Measurements from ENCODE around the gene TSPAN9. TPM values are rescaled to one million over a fixed set of nuclear protein-coding genes. Genes with fewer than 3 reads are reported as not detected.

The TSPAN9 gene
- total RNA-seq, 4 donors from 2014 or later, result 13.7 to 35.4 (median 26.7) TPM

DNA sequence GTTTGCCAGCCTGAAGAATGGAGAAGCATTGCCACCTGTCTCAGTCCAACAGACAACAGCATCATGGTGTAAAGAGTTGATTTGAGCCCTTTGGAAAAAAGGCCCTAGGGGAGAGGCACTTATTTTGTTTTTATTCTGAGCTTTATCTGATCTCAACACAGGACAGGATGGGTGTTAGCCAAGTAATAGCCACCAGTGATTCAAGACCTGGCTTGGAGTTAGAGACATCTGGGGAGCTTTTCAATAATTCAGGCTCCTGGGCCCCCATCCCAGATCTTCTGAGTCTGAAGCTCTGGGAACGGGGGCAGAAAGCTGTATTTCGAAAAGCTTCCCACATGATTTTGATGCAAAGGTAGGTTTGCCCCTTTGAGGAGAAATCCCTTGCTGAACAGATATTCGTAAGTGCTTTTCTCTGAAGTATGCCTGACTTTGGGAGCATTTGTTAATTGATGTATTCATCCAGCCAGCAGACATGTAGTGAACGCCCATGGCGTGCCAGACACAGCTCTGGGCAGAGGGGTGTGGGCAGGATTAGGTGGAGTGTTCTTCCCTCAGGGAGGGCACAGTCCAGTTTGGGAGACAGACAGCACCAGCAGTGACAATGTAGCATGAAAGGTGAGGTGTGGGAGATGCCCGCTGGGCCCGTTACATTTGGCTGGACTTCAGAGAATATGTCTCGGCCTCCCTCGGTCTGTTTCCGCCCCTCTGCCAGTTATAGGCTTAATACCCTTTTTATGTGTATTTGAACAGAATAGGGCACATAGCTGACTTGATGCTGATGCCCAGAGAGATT, 72.5 kb downstream of the TSPAN9 start:
- H3K4me1 ChIP-seq, result peaks cover 52 to 76% (median 60%) of the 10 kb centered on the region in 4 donors
- H3K27ac ChIP-seq (replicated peaks in 1 of 4), result peak overlapping the region in 1 of 4 donors; percentile 42
- intact Hi-C loops (cut with DNase I), result no loop called here
- H3K27me3 ChIP-seq, result no peaks in the 10 kb centered on the region
- WGBS, result 87% methylated on average over 10 of the region's 10 CpGs
- DNase-seq (ENCODE audit: extremely low spot score), result no peak
- H3K36me3 ChIP-seq, result no peaks in the 10 kb centered on the region
- no peaks in the 10 kb centered on the region for H3K9me3 ChIP-seq
- H3K4me3 ChIP-seq, result no peak overlapping the region
- TF ChIP-seq EP300 (IDR thresholded peaks at IDR 0.05) (no peak), POLR2A (IDR thresholded peaks at IDR 0.05; ENCODE audit: low read depth) (no peak), CTCF (IDR thresholded peaks at IDR 0.05) (no peak), POLR2AphosphoS5 (IDR thresholded peaks at IDR 0.05) (no peak)

GRCh38 chr12:3150308-3150670, 73.1 kb downstream of the TSPAN9 start:
- Histone ChIP-seq H3K27ac (replicated peaks in 1 of 4) (peak overlapping the region in 1 of 4 donors; percentile 42), H3K27me3 (no peaks in the 10 kb centered on the region), H3K4me1 (peaks cover 52 to 76% (median 55%) of the 10 kb centered on the region in 4 donors), H3K4me3 (no peak overlapping the region), H3K9me3 (no peaks in the 10 kb centered on the region), H3K36me3 (no peaks in the 10 kb centered on the region)
- intact Hi-C loops (cut with DNase I), result no loop called here
- no peak for DNase-seq (ENCODE audit: extremely low spot score)
- TF ChIP-seq EP300 (IDR thresholded peaks at IDR 0.05) (no peak), POLR2A (IDR thresholded peaks at IDR 0.05; ENCODE audit: low read depth) (no peak)
- WGBS, result 75% methylated on average over 5 of the region's 5 CpGs

- WGBS, result 45% methylated on average over 19 of the region's 19 CpGs
- no peak for TF ChIP-seq POLR2AphosphoS5 (IDR thresholded peaks at IDR 0.05)
- no peak for TF ChIP-seq CTCF (IDR thresholded peaks at IDR 0.05)
- no peak for TF ChIP-seq EP300 (IDR thresholded peaks at IDR 0.05)
- no peak for TF ChIP-seq POLR2A (IDR thresholded peaks at IDR 0.05; ENCODE audit: low read depth)
- no peak for DNase-seq (ENCODE audit: extremely low spot score)
- Histone ChIP-seq H3K4me1 (peaks cover 46 to 73% (median 55%) of the 10 kb centered on the region in 4 donors), H3K27ac (replicated peaks in 1 of 4) (peak overlapping the region in 1 of 4 donors; percentile 10), H3K36me3 (no peaks in the 10 kb centered on the region), H3K9me3 (no peaks in the 10 kb centered on the region), H3K4me3 (no peak overlapping the region), H3K27me3 (no peaks in the 10 kb centered on the region)
- intact Hi-C loops (cut with DNase I), result no loop called here
Measured at GRCh38 chr12:3150931-3151835, 74.0 kb downstream of the TSPAN9 start.

GRCh38 chr12:3152011-3152511, 74.9 kb downstream of the TSPAN9 start:
- H3K4me3 ChIP-seq, result no peak overlapping the region
- H3K9me3 ChIP-seq, result no peaks in the 10 kb centered on the region
- H3K27ac ChIP-seq (replicated peaks in 1 of 4), result peak overlapping the region in 1 of 4 donors; percentile 30
- H3K36me3 ChIP-seq, result no peaks in the 10 kb centered on the region
- TF ChIP-seq CTCF (IDR thresholded peaks at IDR 0.05) (no peak), POLR2AphosphoS5 (IDR thresholded peaks at IDR 0.05) (no peak), EP300 (IDR thresholded peaks at IDR 0.05) (no peak), POLR2A (IDR thresholded peaks at IDR 0.05; ENCODE audit: low read depth) (no peak)
- intact Hi-C loops (cut with DNase I), result no loop called here
- H3K4me1 ChIP-seq, result peaks cover 46 to 73% (median 55%) of the 10 kb centered on the region in 4 donors
- 71% methylated on average over 3 of the region's 5 CpGs for WGBS
- no peaks in the 10 kb centered on the region for H3K27me3 ChIP-seq
- no peak for DNase-seq (ENCODE audit: extremely low spot score)

DNA sequence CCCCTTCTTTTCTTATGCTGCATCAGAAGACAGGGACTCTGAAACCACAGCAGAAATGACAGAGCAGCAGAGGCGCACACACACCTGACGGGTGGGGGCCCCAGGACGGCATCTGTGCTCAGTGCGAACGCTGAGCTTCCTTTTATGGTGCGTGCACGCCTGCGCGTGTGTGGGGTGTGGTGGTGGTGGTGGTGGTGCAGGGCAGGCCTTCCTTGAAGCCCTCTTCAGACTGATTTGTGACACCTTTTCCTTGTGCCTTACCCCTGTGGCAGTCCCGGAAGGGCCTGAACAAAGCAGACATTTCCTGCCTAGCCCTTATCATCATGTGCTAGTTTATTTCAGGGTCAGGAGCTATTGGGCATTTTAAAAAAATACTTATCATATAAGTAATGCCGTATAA, 75.7 kb downstream of the TSPAN9 start:
- H3K9me3 ChIP-seq, result no peaks in the 10 kb centered on the region
- no peak overlapping the region for H3K4me3 ChIP-seq
- H3K27ac ChIP-seq (replicated peaks in 1 of 4), result no peak overlapping the region
- intact Hi-C loops (cut with DNase I), result no loop called here
- H3K36me3 ChIP-seq, result no peaks in the 10 kb centered on the region
- 94% methylated on average over 11 of the region's 11 CpGs for WGBS
- no peak for DNase-seq (ENCODE audit: extremely low spot score)
- peaks cover 46 to 72% (median 53%) of the 10 kb centered on the region in 4 donors for H3K4me1 ChIP-seq
- TF ChIP-seq CTCF (IDR thresholded peaks at IDR 0.05) (no peak), POLR2A (IDR thresholded peaks at IDR 0.05; ENCODE audit: low read depth) (no peak)
- H3K27me3 ChIP-seq, result no peaks in the 10 kb centered on the region
